ENCODE results near the gene UGDH. TPM values are rescaled to one million over a fixed set of nuclear protein-coding genes. Genes with fewer than 3 reads are reported as not detected.

UGDH gene
- total RNA-seq, 1 experiment from 2014 or later: 104 TPM

GRCh38 chr4:39450618-39451017 is 76.6 kb downstream of the UGDH start:
- Histone ChIP-seq H2BK20ac (ENCODE audit: low read depth, low read length, poor library complexity, severe bottlenecking) (no peak overlapping the region), H4K20me1 (ENCODE audit: control insufficient read depth, insufficient read depth, insufficient read length) (no peaks in the 10 kb centered on the region), H3K79me1 (ENCODE audit: insufficient read depth, low read depth, low read length, poor library complexity, severe bottlenecking) (no peaks in the 10 kb centered on the region), H2BK15ac (ENCODE audit: low read depth, low read length) (no peak overlapping the region), H3K4me2 (ENCODE audit: insufficient read depth, insufficient read length, low read length) (no peak overlapping the region), H3K23ac (ENCODE audit: insufficient read length, low read depth, low read length) (no peak overlapping the region), H3K4ac (ENCODE audit: low read depth, low read length) (no peak overlapping the region), H2BK5ac (ENCODE audit: insufficient read length, low read length) (no peak overlapping the region), H2AFZ (ENCODE audit: low read length) (no peak overlapping the region), H3K27me3 (ENCODE audit: insufficient read depth, low read length) (no peaks in the 10 kb centered on the region), H3K56ac (ENCODE audit: insufficient read length, low read depth, low read length) (no peak overlapping the region), H3K9ac (ENCODE audit: extremely low read depth, insufficient read length, low read length) (no peak overlapping the region), H4K8ac (replicated peaks; ENCODE audit: insufficient read length, low read depth, low read length) (no peak overlapping the region), H3K23me2 (ENCODE audit: insufficient read length, low read depth, low read length, poor library complexity, severe bottlenecking) (no peaks in the 10 kb centered on the region), H3K18ac (ENCODE audit: insufficient read length, low read depth, low read length) (no peak overlapping the region), H4K5ac (ENCODE audit: insufficient read length, low read depth, low read length) (no peak overlapping the region), H2BK120ac (ENCODE audit: low read depth, low read length, poor library complexity, severe bottlenecking) (no peak overlapping the region), H2AK5ac (ENCODE audit: insufficient read length, low read length) (no peak overlapping the region), H3K4me1 (ENCODE audit: insufficient read depth, low read length) (no peaks in the 10 kb centered on the region), H3K79me2 (ENCODE audit: insufficient read depth, low read length) (no peaks in the 10 kb centered on the region), H3K14ac (ENCODE audit: insufficient read depth, low read length) (no peak overlapping the region), H3K27ac (ENCODE audit: insufficient read length, low read depth, low read length) (no peak overlapping the region), H2BK12ac (ENCODE audit: insufficient read length, low read depth, low read length) (no peak overlapping the region), H3T11ph (ENCODE audit: low read length) (no peak overlapping the region), H4K91ac (ENCODE audit: insufficient read length, low read depth, low read length) (no peak overlapping the region), H3K9me3 (ENCODE audit: control insufficient read depth, low read depth, low read length) (no peaks in the 10 kb centered on the region)
- H3K4me1 Mint-ChIP-seq: peaks cover 3 to 10% of the 10 kb centered on the region in 2 experiments; a peak in 2 of 4 replicates
- no peak overlapping the region for H3K4me3 Mint-ChIP-seq
- no CpG with 5 or more reads among the region's 2 CpGs for WGBS (ENCODE audit: extremely low coverage, insufficient read length, low lambda C conversion rate)
- H3K27me3 Mint-ChIP-seq (ENCODE audit: low read depth): no peaks in the 10 kb centered on the region
- H3K36me3 Mint-ChIP-seq (ENCODE audit: insufficient read depth in 1 of 3, low read depth in 3 of 3): peaks cover 32 to 58% (median 45%) of the 10 kb centered on the region in 3 experiments
- no peak for TF ChIP-seq CTCF (conservative IDR thresholded peaks at IDR 0.05)
- peak overlapping the region in 1 of 3 experiments; percentile 80; a peak in 3 of 7 replicates for H3K27ac Mint-ChIP-seq
- no peaks in the 10 kb centered on the region for H3K9me3 Mint-ChIP-seq
- no peak for DNase-seq

Other genes with a start within 250 kb of the UGDH start
- gene RFC1, start 161.1 kb downstream of the UGDH start, total RNA-seq (2021): 56.8 and 61.1 TPM in 2 replicates
- 0.07 TPM in 2 replicates for gene KLB, start 120.5 kb downstream of the UGDH start, total RNA-seq (2021)
- gene RPL9, start 68.5 kb downstream of the UGDH start, total RNA-seq (2021): 1,871 and 1,888 TPM in 2 replicates
- 18.5 and 19.9 TPM in 2 replicates for gene LIAS, start 68.4 kb downstream of the UGDH start, total RNA-seq (2021)
- gene SMIM14, start 111.4 kb upstream of the UGDH start, total RNA-seq (2021): 19.4 and 21.3 TPM in 2 replicates
- 151 TPM in 2 replicates for gene UBE2K, start 170.7 kb upstream of the UGDH start, total RNA-seq (2021)